GM19328 (cell line): Measurements from ENCODE around the gene IL17REL.
"Not testable (repeated sequence)": the region's sequence is repeated elsewhere in the genome, so short reads cannot be mapped to it uniquely, and the experiment has no call there.

Experiments used
- ATAC-seq: cut with Tn5 transposase; IDR thresholded peaks from one replicate; pipeline ENCODE4 v1.9.1; 2021; ENCODE audit warnings: mild to moderate bottlenecking, moderate library complexity; ENCODE audit not compliant: unreplicated experiment

Gene IL17REL

DNA sequence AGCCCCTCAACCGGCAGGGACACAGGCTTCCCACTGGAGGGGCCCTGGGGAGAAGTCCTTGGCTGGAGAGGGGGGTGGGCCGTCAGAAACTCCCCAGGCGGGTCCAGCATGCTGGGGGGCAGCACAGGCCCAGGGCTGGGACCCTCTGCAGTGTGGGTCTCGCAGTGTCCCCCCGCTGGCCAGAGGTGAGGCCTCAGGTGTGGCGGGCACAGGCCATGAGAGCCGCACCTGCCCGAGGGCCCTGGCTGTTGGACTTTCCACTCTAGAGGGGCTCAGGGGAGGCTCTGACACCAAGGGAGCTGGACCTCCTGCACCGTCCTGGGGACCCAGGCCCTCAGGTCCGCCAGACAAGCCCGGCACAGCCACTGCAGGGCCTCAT lies 62.7 kb downstream of the IL17REL start:
- no peak for ATAC-seq

GRCh38 chr22:49948958-49949913 lies 63.3 kb downstream of the IL17REL start:
- ATAC-seq = no peak

DNA sequence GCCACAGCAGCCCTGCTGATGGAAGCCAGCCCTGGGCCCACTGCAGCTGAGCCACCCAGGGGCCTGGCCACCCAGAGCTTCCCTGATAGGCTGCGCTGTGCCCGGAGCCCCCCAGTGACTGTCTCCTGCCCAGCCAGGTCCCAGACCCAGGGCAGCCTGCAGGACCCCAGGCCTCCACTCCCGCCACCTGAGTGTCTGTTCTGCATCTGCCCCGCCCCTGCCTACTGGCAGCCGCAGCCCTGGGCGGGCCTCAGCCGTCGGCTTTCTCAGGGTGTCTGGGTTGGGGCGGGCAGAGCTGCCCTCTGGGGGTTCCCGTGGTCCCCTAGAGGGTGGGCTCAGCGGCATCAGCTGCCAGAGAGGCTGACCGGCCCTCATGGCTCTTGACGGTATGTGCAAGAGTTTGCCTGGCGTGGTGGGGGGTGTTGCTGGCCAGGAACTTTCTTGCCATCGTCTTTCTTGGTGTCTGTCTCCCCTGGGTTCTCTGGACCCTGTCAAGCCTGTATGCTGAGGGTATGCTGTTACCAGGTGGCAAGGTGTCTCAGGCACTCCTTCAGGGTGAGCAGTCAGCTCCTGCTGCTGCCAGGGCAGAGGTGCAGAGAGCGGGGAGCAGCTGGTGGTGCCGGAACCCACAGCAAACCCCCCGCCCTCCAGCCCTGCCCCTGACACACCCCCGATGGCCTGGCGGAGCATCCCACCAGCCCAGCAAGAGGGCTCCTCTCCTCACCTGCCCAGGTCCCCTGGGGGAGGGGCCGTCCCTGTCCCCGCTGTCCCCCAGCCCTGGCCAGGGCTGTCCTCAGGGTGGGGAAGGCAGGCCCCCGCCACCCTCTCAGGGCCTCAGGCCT lies 64.2 kb downstream of the IL17REL start:
- no peak for ATAC-seq

- no peak for ATAC-seq
Measured at GRCh38 chr22:49947296-49947622, 65.3 kb downstream of the IL17REL start.

- ATAC-seq = no peak
Measured at GRCh38 chr22:49946612-49947295, 65.8 kb downstream of the IL17REL start.

DNA sequence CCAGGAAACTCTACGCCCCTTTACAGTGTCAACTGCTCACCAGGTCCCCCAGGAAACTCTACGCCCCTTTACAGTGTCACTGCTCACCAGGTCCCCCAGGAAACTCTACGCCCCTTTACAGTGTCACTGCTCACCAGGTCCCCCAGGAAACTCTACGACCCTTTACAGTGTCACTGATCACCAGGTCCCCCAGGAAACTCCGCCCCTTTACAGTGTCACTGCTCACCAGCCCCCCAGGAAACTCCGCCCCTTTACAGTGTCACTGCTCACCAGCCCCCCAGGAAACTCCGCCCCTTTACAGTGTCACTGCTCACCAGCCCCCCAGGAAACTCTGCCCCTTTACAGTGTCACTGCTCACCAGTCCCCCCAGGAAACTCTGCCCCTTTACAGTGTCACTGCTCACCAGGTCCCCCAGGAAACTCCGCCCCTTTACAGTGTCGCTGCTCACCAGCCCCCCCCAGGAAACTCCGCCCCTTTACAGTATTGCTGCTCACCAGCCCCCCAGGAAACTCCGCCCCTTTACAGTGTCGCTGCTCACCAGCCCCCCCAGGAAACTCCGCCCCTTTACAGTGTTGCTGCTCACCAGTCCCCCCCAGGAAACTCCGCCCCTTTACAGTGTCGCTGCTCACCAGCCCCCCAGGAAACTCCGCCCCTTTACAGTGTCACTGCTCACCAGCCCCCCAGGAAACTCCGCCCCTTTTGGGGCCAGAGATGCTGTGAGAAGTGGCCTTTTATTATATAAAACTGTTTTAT lies 67.3 kb downstream of the IL17REL start:
- ATAC-seq = not testable (repeated sequence)
